ENCODE data around the gene C20orf204. TPM values are rescaled to one million over a fixed set of nuclear protein-coding genes. Genes with fewer than 3 reads are reported as not detected.

C20orf204 gene
- total RNA-seq, 1 donor: 0.43 TPM

GRCh38 chr20:64069209-64069613 lies 33.2 kb downstream of the C20orf204 start:
- no peak for TF ChIP-seq CTCF (IDR thresholded peaks at IDR 0.05; ENCODE audit: insufficient read depth, low read depth, low read length)
- H3K4me3 ChIP-seq (ENCODE audit: low read depth, low read length): no peak overlapping the region
- no peak for DNase-seq (ENCODE audit: low read depth)

- no peak for DNase-seq (ENCODE audit: low read depth)
- TF ChIP-seq CTCF (IDR thresholded peaks at IDR 0.05; ENCODE audit: insufficient read depth, low read depth, low read length): peak; percentile 72
- H3K4me3 ChIP-seq (ENCODE audit: low read depth, low read length): no peak overlapping the region
Observed at GRCh38 chr20:64069614-64070243, 33.7 kb downstream of the C20orf204 start.

GRCh38 chr20:64070244-64070993 lies 34.4 kb downstream of the C20orf204 start:
- DNase-seq (ENCODE audit: low read depth): no peak
- no peak overlapping the region for H3K4me3 ChIP-seq (ENCODE audit: low read depth, low read length)
- TF ChIP-seq CTCF (IDR thresholded peaks at IDR 0.05; ENCODE audit: insufficient read depth, low read depth, low read length): no peak

GRCh38 chr20:64071341-64072332 lies 35.7 kb downstream of the C20orf204 start:
- TF ChIP-seq CTCF (IDR thresholded peaks at IDR 0.05; ENCODE audit: insufficient read depth, low read depth, low read length): no peak
- DNase-seq (ENCODE audit: low read depth): no peak
- no peak overlapping the region for H3K4me3 ChIP-seq (ENCODE audit: low read depth, low read length)

- no peak for DNase-seq (ENCODE audit: low read depth)
- no peak overlapping the region for H3K4me3 ChIP-seq (ENCODE audit: low read depth, low read length)
- no peak for TF ChIP-seq CTCF (IDR thresholded peaks at IDR 0.05; ENCODE audit: insufficient read depth, low read depth, low read length)
Observed at GRCh38 chr20:64072498-64073063, 36.6 kb downstream of the C20orf204 start.

GRCh38 chr20:64073476-64074183 lies 37.6 kb downstream of the C20orf204 start:
- TF ChIP-seq CTCF (IDR thresholded peaks at IDR 0.05; ENCODE audit: insufficient read depth, low read depth, low read length): no peak
- DNase-seq (ENCODE audit: low read depth): no peak
- H3K4me3 ChIP-seq (ENCODE audit: low read depth, low read length): no peak overlapping the region

Data from fibroblast of villous mesenchyme (primary cell).